ENCODE measurements around the gene FUT3. TPM values are rescaled to one million over a fixed set of nuclear protein-coding genes. Genes with fewer than 3 reads are reported as not detected.

FUT3 gene
- total and polyA plus RNA-seq, 4 donors = 0.25 to 0.47 (median 0.27) TPM; not detected in 1

GRCh38 chr19:5865772-5866171, 14.5 kb upstream of the FUT3 start:
- H3K27ac ChIP-seq (ENCODE audit: low read depth in 1 of 2, low read length in 2 of 2) = no peak overlapping the region
- peaks cover 4 to 7% (median 5%) of the 10 kb centered on the region in 4 donors for H3K4me1 ChIP-seq (ENCODE audit: control insufficient read depth in 4 of 4, insufficient read depth in 4 of 4, low read length in 3 of 4)
- no peak overlapping the region for H3K9ac ChIP-seq (ENCODE audit: low read depth in 1 of 2, low read length in 2 of 2)
- WGBS = 89% methylated on average over 11 of the region's 11 CpGs
- H3K36me3 ChIP-seq (ENCODE audit: control insufficient read depth in 4 of 4, insufficient read depth in 3 of 4, low read depth in 1 of 4, low read length in 3 of 4) = no peaks in the 10 kb centered on the region
- H3K9me3 ChIP-seq (ENCODE audit: control insufficient read depth in 4 of 4, low read length in 3 of 4) = no peaks in the 10 kb centered on the region
- no peak for DNase-seq (ENCODE audit: low spot score)
- TF ChIP-seq ATF3 (IDR thresholded peaks at IDR 0.05) (no peak), RXRA (IDR thresholded peaks at IDR 0.05) (no peak), MAX (IDR thresholded peaks at IDR 0.05) (no peak), REST (IDR thresholded peaks at IDR 0.05) (no peak), CTCF (IDR thresholded peaks at IDR 0.05; ENCODE audit: low read depth, low read length, missing input control) (no peak)
- H3K4me3 ChIP-seq (ENCODE audit: low read depth in 1 of 3, low read length in 3 of 3) = no peak overlapping the region
- H3K27me3 ChIP-seq (ENCODE audit: control insufficient read depth in 4 of 4, insufficient read depth in 4 of 4, low read length in 3 of 4) = no peaks in the 10 kb centered on the region

- Histone ChIP-seq H3K9me3 (ENCODE audit: control insufficient read depth in 4 of 4, low read length in 3 of 4) (no peaks in the 10 kb centered on the region), H3K36me3 (ENCODE audit: control insufficient read depth in 4 of 4, insufficient read depth in 3 of 4, low read depth in 1 of 4, low read length in 3 of 4) (no peaks in the 10 kb centered on the region), H3K4me3 (ENCODE audit: low read depth in 1 of 3, low read length in 3 of 3) (no peak overlapping the region), H3K27me3 (ENCODE audit: control insufficient read depth in 4 of 4, insufficient read depth in 4 of 4, low read length in 3 of 4) (no peaks in the 10 kb centered on the region), H3K9ac (ENCODE audit: low read depth in 1 of 2, low read length in 2 of 2) (no peak overlapping the region), H3K4me1 (ENCODE audit: control insufficient read depth in 4 of 4, insufficient read depth in 4 of 4, low read length in 3 of 4) (peaks cover 0 to 2% (median under 1%) of the 10 kb centered on the region in 4 donors), H3K27ac (ENCODE audit: low read depth in 1 of 2, low read length in 2 of 2) (no peak overlapping the region)
- WGBS = 87% methylated on average over 14 of the region's 14 CpGs
- TF ChIP-seq CTCF (IDR thresholded peaks at IDR 0.05; ENCODE audit: low read depth, low read length, missing input control) = no peak
- no peak for TF ChIP-seq EGR1 (IDR thresholded peaks at IDR 0.05; ENCODE audit: low read depth in 2 of 2)
- TF ChIP-seq ZBTB33 (IDR thresholded peaks at IDR 0.05) = no peak
- no peak for TF ChIP-seq TAF1 (conservative IDR thresholded peaks at IDR 0.05)
- no peak for TF ChIP-seq YY1 (IDR thresholded peaks at IDR 0.05)
- TF ChIP-seq SP1 (IDR thresholded peaks at IDR 0.05) = no peak
- TF ChIP-seq ATF3 (IDR thresholded peaks at IDR 0.05) = no peak
- no peak for TF ChIP-seq JUND (IDR thresholded peaks at IDR 0.05)
- TF ChIP-seq GABPA (IDR thresholded peaks at IDR 0.05 in 1 of 2, conservative IDR thresholded peaks at IDR 0.05 in 1 of 2) = no peak
- TF ChIP-seq MAX (IDR thresholded peaks at IDR 0.05) = no peak
- no peak for TF ChIP-seq RXRA (IDR thresholded peaks at IDR 0.05)
- no peak for TF ChIP-seq FOXA2 (IDR thresholded peaks at IDR 0.05)
- no peak for TF ChIP-seq NR2F2 (IDR thresholded peaks at IDR 0.05)
- TF ChIP-seq RAD21 (IDR thresholded peaks at IDR 0.05) = no peak
- DNase-seq (ENCODE audit: low spot score) = no peak
Measured at GRCh38 chr19:5864725-5865486, 13.7 kb upstream of the FUT3 start.
